ENCODE results near the gene UPF3A.
"Not testable (repeated sequence)": the region's sequence is repeated elsewhere in the genome, so short reads cannot be mapped to it uniquely, and the experiment has no call there.

UPF3A gene

GRCh38 chr13:114324334-114324733 lies 42.9 kb downstream of the UPF3A start:
- Mint-ChIP-seq H3K4me1 (peaks cover 6% of the 10 kb centered on the region), H3K4me3 (no peak overlapping the region), H3K27ac (peak overlapping the region; percentile 64), H3K9me3 (peaks cover 18% of the 10 kb centered on the region), H3K36me3 (ENCODE audit: low read depth) (peaks cover 96% of the 10 kb centered on the region), H3K27me3 (ENCODE audit: low read depth, poor library complexity) (no peaks in the 10 kb centered on the region)
- no peak for TF ChIP-seq CTCF (IDR thresholded peaks at IDR 0.05)
- DNase-seq: no peak

GRCh38 chr13:114325729-114326128 lies 44.3 kb downstream of the UPF3A start:
- H3K27ac Mint-ChIP-seq: no peak overlapping the region
- no peaks in the 10 kb centered on the region for H3K4me1 Mint-ChIP-seq
- H3K4me3 Mint-ChIP-seq: no peak overlapping the region
- peaks cover 85% of the 10 kb centered on the region for H3K36me3 Mint-ChIP-seq (ENCODE audit: low read depth)
- no peak for DNase-seq
- H3K27me3 Mint-ChIP-seq (ENCODE audit: low read depth, poor library complexity): no peaks in the 10 kb centered on the region
- TF ChIP-seq CTCF (IDR thresholded peaks at IDR 0.05): no peak
- peaks cover 11% of the 10 kb centered on the region for H3K9me3 Mint-ChIP-seq

- Mint-ChIP-seq H3K27ac (peak overlapping the region; percentile 87), H3K4me1 (no peaks in the 10 kb centered on the region), H3K9me3 (peaks cover 6% of the 10 kb centered on the region), H3K4me3 (no peak overlapping the region), H3K36me3 (ENCODE audit: low read depth) (peaks cover 67% of the 10 kb centered on the region), H3K27me3 (ENCODE audit: low read depth, poor library complexity) (no peaks in the 10 kb centered on the region)
- DNase-seq: no peak
- no peak for TF ChIP-seq CTCF (IDR thresholded peaks at IDR 0.05)
Observed at GRCh38 chr13:114328034-114328433, 46.6 kb downstream of the UPF3A start.

- Mint-ChIP-seq H3K9me3 (peaks cover 6% of the 10 kb centered on the region), H3K27me3 (ENCODE audit: low read depth, poor library complexity) (no peaks in the 10 kb centered on the region), H3K27ac (no peak overlapping the region), H3K4me1 (no peaks in the 10 kb centered on the region), H3K36me3 (ENCODE audit: low read depth) (peaks cover 62% of the 10 kb centered on the region), H3K4me3 (no peak overlapping the region)
- DNase-seq: no peak
- TF ChIP-seq CTCF (IDR thresholded peaks at IDR 0.05): no peak
Observed at GRCh38 chr13:114328595-114328994, 47.2 kb downstream of the UPF3A start.

- peaks cover under 1% of the 10 kb centered on the region for H3K27me3 Mint-ChIP-seq (ENCODE audit: low read depth, poor library complexity)
- TF ChIP-seq CTCF (IDR thresholded peaks at IDR 0.05): no peak
- no peak for DNase-seq
- no peak overlapping the region for H3K4me3 Mint-ChIP-seq
- peaks cover 47% of the 10 kb centered on the region for H3K36me3 Mint-ChIP-seq (ENCODE audit: low read depth)
- H3K9me3 Mint-ChIP-seq: no peaks in the 10 kb centered on the region
- H3K4me1 Mint-ChIP-seq: no peaks in the 10 kb centered on the region
- H3K27ac Mint-ChIP-seq: no peak overlapping the region
Observed at GRCh38 chr13:114330086-114330485, 48.7 kb downstream of the UPF3A start.

- H3K9me3 Mint-ChIP-seq, DNase-seq, H3K4me3 Mint-ChIP-seq: not testable (repeated sequence)
Observed at GRCh38 chr13:114333881-114334280, 52.5 kb downstream of the UPF3A start.

More at GRCh38 chr13:114333881-114334280, 52.5 kb downstream of the UPF3A start:
- not testable (repeated sequence) for H3K4me1 Mint-ChIP-seq; H3K36me3 Mint-ChIP-seq (ENCODE audit: low read depth); H3K27me3 Mint-ChIP-seq (ENCODE audit: low read depth, poor library complexity); H3K27ac Mint-ChIP-seq

All from nephron progenitor cell (in vitro differentiated cells).